ENCODE measurements around the gene CERCAM.

DNA sequence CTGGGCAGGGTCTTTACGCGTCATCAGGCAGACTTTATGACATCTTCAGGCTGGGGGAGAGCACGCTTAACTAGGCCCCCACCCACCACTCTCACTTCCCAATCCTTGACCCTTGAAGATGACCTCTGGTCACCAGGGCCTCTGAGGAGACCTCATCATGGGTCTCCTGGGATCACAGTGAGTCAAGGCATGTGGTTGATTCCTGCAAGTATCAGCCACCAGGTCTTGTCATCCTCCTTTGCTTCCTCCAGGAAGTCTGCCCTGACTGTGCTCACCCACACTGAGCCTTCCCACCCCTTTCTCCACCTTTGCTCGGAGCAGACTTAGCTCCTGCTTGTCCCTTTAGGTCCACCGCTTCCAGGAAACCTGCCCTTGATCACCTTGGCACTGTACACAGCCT is 52.4 kb downstream of the CERCAM start:
- TF ChIP-seq, protein P1, sequence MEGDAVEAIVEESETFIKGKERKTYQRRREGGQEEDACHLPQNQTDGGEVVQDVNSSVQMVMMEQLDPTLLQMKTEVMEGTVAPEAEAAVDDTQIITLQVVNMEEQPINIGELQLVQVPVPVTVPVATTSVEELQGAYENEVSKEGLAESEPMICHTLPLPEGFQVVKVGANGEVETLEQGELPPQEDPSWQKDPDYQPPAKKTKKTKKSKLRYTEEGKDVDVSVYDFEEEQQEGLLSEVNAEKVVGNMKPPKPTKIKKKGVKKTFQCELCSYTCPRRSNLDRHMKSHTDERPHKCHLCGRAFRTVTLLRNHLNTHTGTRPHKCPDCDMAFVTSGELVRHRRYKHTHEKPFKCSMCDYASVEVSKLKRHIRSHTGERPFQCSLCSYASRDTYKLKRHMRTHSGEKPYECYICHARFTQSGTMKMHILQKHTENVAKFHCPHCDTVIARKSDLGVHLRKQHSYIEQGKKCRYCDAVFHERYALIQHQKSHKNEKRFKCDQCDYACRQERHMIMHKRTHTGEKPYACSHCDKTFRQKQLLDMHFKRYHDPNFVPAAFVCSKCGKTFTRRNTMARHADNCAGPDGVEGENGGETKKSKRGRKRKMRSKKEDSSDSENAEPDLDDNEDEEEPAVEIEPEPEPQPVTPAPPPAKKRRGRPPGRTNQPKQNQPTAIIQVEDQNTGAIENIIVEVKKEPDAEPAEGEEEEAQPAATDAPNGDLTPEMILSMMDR (IDR thresholded peaks at IDR 0.05; ENCODE audit: insufficient read depth, low read length, poor library complexity, severe bottlenecking): no peak
- no peak for TF ChIP-seq EZH2phosphoT487 (conservative IDR thresholded peaks at IDR 0.05; ENCODE audit: low read length)
